HG02943 (cell line): ENCODE measurements around the gene TMEM252.

Experiments
- ATAC-seq: cut with Tn5 transposase; IDR thresholded peaks from one replicate; pipeline ENCODE4 v1.9.1; 2021; ENCODE audit warnings: mild to moderate bottlenecking, low read depth, moderate library complexity; ENCODE audit not compliant: unreplicated experiment

The TMEM252 gene

GRCh38 chr9:68545033-68545705 is 4.5 kb upstream of the TMEM252 start:
- ATAC-seq: no peak

- ATAC-seq: no peak
Observed at GRCh38 chr9:68541568-68541967, 885 bp upstream of the TMEM252 start.

- ATAC-seq: no peak
Observed at GRCh38 chr9:68538200-68538599, 2.5 kb downstream of the TMEM252 start.

- ATAC-seq: no peak
Observed at GRCh38 chr9:68537616-68537880, 3.1 kb downstream of the TMEM252 start.

GRCh38 chr9:68536876-68537615 is 3.6 kb downstream of the TMEM252 start:
- ATAC-seq: no peak

GRCh38 chr9:68533678-68534077 is 7.0 kb downstream of the TMEM252 start:
- ATAC-seq: no peak

- ATAC-seq: no peak
Observed at GRCh38 chr9:68532131-68532530, 8.6 kb downstream of the TMEM252 start.

- ATAC-seq: no peak
Observed at GRCh38 chr9:68530618-68531017, 10.1 kb downstream of the TMEM252 start.

- ATAC-seq: no peak
Observed at GRCh38 chr9:68523367-68523936, 17.2 kb downstream of the TMEM252 start.

- ATAC-seq: no peak
Observed at GRCh38 chr9:68522954-68523353, 17.7 kb downstream of the TMEM252 start.

GRCh38 chr9:68522131-68522530 is 18.6 kb downstream of the TMEM252 start:
- ATAC-seq: no peak

- no peak for ATAC-seq
Observed at GRCh38 chr9:68515326-68516017, 25.2 kb downstream of the TMEM252 start.

- ATAC-seq: no peak
Observed at GRCh38 chr9:68513981-68514380, 26.7 kb downstream of the TMEM252 start.

- no peak for ATAC-seq
Observed at GRCh38 chr9:68513385-68513784, 27.3 kb downstream of the TMEM252 start.

GRCh38 chr9:68509689-68510088 is 31.0 kb downstream of the TMEM252 start:
- no peak for ATAC-seq

GRCh38 chr9:68508547-68508946 is 32.1 kb downstream of the TMEM252 start:
- ATAC-seq: no peak

GRCh38 chr9:68507806-68508145 is 32.9 kb downstream of the TMEM252 start:
- ATAC-seq: no peak

GRCh38 chr9:68507130-68507805 is 33.4 kb downstream of the TMEM252 start:
- ATAC-seq: no peak

GRCh38 chr9:68506551-68506950 is 34.1 kb downstream of the TMEM252 start:
- no peak for ATAC-seq

GRCh38 chr9:68505681-68506409 is 34.8 kb downstream of the TMEM252 start:
- no peak for ATAC-seq
